Skeletal muscle satellite cell (primary cell): ENCODE measurements around the gene FMN1.
A peak's percentile ranks its signal among the peaks of the same experiment; 100 is the strongest.
"Not testable (repeated sequence)": the region's sequence is repeated elsewhere in the genome, so short reads cannot be mapped to it uniquely, and the experiment has no call there.

ENCODE experiments used
- H3K27me3 ChIP-seq: 2 replicates; pipeline ENCODE4 v1.7.0; 2013; ENCODE audit warnings: low read length; ENCODE audit not compliant: control insufficient read depth, insufficient read depth
- H3K36me3 ChIP-seq: 2 replicates; pipeline ENCODE4 v1.7.0; 2013; ENCODE audit warnings: mild to moderate bottlenecking, control low read depth, low read length; ENCODE audit not compliant: insufficient read depth
- H3K4me1 ChIP-seq: 2 replicates; pipeline ENCODE4 v1.7.0; 2013; ENCODE audit warnings: low read length; ENCODE audit not compliant: control insufficient read depth, insufficient read depth
- H3K4me2 ChIP-seq: 2 replicates; pipeline ENCODE4 v1.7.0; 2013; ENCODE audit warnings: mild to moderate bottlenecking, low read length
- H3K4me3 ChIP-seq: 2 replicates; pipeline ENCODE4 v1.7.0; 2013; ENCODE audit warnings: low read length
- H3K9ac ChIP-seq: 2 replicates; pipeline ENCODE4 v1.7.0; 2013; ENCODE audit warnings: mild to moderate bottlenecking, low read depth, low read length, moderate library complexity
- H3K9me3 ChIP-seq: replicated peaks from 2 replicates; pipeline ENCODE4 v1.7.0; 2013; ENCODE audit warnings: mild to moderate bottlenecking, control low read depth, low read length

FMN1 gene

DNA sequence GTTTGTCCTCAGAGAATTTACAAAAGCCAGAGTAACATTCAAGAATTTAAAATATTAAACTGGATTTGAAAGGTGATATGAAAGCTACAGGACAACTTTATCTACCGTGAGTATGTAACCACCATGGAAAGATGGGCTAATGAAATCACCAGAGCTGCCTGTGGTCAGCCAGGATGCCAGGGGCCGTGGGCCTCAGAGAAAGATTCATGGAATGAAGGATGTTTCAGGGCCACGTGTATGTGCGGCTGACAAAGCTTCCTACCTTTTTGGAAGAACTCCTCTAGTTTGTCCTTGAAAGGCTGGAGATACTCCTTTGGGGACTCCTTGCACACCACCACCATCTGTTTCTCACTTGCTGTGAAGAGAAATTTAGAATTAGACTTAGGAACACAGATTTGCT, 337.8 kb downstream of the FMN1 start:
- H3K9ac ChIP-seq, result peak overlapping the region; percentile 80
- H3K27me3 ChIP-seq, result no peaks in the 10 kb centered on the region
- peaks cover 63% of the 10 kb centered on the region for H3K4me1 ChIP-seq
- H3K9me3 ChIP-seq, result no peaks in the 10 kb centered on the region
- no peaks in the 10 kb centered on the region for H3K36me3 ChIP-seq
- H3K4me2 ChIP-seq, result peak overlapping the region; percentile 12
- no peak overlapping the region for H3K4me3 ChIP-seq

DNA sequence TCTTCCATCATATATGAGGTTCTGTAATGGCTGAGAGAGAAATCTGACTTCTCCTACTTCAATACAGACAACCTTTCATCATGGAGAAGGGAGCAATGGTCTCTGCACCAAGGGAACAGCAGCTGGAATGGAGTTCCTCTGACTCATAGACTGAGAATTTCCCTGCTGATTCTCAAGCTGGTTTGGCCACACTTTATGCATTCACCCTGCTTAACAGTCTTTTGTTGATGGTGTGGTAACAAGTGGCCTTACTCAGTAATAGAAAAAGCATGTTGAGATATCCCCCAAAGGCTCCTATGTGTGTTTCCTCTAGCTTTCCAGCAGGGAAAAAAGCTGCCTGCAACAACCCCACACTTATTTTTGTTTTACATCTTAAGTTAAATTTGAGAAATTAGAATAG, 338.6 kb downstream of the FMN1 start:
- Histone ChIP-seq H3K36me3 (no peaks in the 10 kb centered on the region), H3K9me3 (no peaks in the 10 kb centered on the region), H3K4me1 (peaks cover 61% of the 10 kb centered on the region), H3K27me3 (no peaks in the 10 kb centered on the region), H3K4me3 (no peak overlapping the region), H3K4me2 (peak overlapping the region; percentile 12), H3K9ac (peak overlapping the region; percentile 80)

- Histone ChIP-seq H3K9ac (no peak overlapping the region), H3K4me3 (no peak overlapping the region), H3K27me3 (no peaks in the 10 kb centered on the region), H3K9me3 (no peaks in the 10 kb centered on the region), H3K4me1 (peaks cover 71% of the 10 kb centered on the region), H3K36me3 (no peaks in the 10 kb centered on the region), H3K4me2 (no peak overlapping the region)
Observed at GRCh38 chr15:32853592-32853991, 340.9 kb downstream of the FMN1 start.

- Histone ChIP-seq H3K36me3 (no peaks in the 10 kb centered on the region), H3K9me3 (no peaks in the 10 kb centered on the region), H3K4me2 (no peak overlapping the region), H3K27me3 (no peaks in the 10 kb centered on the region), H3K9ac (peak overlapping the region; percentile 90), H3K4me1 (peaks cover 65% of the 10 kb centered on the region), H3K4me3 (no peak overlapping the region)
Observed at GRCh38 chr15:32852771-32853170, 341.7 kb downstream of the FMN1 start.

DNA sequence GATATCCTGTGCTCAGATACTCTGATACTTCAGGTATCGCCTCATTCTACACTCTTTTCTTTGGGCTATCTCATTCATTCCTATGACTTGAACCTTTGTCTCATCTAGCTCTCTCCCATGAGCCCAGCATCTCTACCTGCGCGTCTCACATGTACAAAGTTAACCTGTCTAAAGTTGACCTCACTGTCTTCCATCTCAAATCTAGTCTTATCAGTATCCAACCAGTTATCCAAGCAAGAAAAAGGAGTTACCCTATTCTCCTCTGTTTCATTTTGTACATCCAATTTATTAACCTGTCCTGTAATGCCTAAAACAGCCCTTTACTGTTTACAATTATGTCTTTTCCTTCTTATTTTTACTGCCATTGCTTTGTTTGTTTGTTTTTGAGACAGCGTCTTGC, 342.5 kb downstream of the FMN1 start:
- Histone ChIP-seq H3K9me3 (no peaks in the 10 kb centered on the region), H3K4me3 (no peak overlapping the region), H3K9ac (peak overlapping the region; percentile 90), H3K4me1 (peaks cover 60% of the 10 kb centered on the region), H3K36me3 (no peaks in the 10 kb centered on the region), H3K27me3 (no peaks in the 10 kb centered on the region), H3K4me2 (peak overlapping the region; percentile 4)

DNA sequence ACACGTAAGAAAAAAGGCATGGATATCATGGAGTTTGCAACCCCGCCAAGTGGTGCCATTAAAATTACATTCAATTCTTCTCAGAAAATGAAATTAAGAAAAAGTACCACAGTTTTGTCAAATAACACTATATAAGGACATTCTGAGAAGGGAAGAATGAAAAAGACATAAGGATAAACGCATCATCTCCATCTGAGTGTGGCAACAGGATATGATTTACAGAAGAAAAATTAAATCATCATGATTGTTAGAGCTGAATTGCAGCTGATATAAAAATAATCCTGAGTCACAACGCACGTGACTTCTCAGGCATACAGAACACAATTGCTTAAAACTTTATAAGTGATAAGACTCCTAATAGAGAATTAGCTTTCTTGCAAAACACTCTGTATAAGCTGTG, 342.9 kb downstream of the FMN1 start:
- H3K4me3 ChIP-seq, result no peak overlapping the region
- H3K36me3 ChIP-seq, result no peaks in the 10 kb centered on the region
- H3K4me2 ChIP-seq, result peak overlapping the region; percentile 37
- peak overlapping the region; percentile 90 for H3K9ac ChIP-seq
- peaks cover 55% of the 10 kb centered on the region for H3K4me1 ChIP-seq
- H3K27me3 ChIP-seq, result no peaks in the 10 kb centered on the region
- no peaks in the 10 kb centered on the region for H3K9me3 ChIP-seq

DNA sequence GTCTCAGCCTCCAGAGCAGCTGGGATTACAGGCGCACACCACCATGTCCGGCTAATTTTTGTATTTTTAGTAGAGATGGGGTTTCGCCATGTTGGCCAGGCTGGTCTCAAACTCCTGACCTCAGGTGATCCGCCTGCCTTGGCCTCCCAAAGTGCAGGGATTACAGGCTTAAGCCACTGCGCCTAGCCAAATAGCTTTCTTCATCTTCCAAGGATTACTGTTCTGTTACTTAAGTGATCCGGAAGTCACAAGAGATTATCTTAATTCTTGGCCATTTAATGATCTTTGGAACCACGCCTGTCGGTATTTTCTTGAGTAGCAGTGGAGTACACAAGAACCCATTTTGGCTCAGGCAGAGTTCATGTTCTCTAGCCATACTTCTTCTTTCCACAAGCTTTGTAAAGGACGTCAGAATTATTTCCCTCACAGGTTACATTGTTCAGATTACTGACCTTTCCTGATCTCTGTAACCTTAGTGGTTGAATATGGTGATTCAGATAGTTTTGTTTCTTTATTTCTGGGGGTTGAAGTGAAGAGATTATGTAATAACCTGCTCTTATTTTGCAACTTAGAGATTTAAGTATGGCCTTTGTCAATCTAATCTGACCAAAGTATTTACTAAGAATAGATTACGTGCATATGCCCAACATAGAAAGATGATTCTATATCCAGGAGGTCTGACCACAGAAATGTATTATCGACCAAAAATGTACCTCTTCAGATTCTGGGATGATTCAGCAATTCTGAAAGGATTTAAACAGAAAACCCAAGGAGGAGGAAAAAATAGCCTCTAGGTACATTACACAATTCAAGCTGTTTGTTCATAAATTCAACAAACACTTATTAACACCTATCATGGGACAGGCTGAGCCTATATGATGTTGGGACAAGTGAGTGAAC, 344.5 kb downstream of the FMN1 start:
- Histone ChIP-seq H3K36me3 (no peaks in the 10 kb centered on the region), H3K27me3 (no peaks in the 10 kb centered on the region), H3K4me3 (no peak overlapping the region), H3K4me2 (no peak overlapping the region), H3K9ac (peak overlapping the region; percentile 90), H3K9me3 (no peaks in the 10 kb centered on the region), H3K4me1 (peaks cover 42% of the 10 kb centered on the region)

DNA sequence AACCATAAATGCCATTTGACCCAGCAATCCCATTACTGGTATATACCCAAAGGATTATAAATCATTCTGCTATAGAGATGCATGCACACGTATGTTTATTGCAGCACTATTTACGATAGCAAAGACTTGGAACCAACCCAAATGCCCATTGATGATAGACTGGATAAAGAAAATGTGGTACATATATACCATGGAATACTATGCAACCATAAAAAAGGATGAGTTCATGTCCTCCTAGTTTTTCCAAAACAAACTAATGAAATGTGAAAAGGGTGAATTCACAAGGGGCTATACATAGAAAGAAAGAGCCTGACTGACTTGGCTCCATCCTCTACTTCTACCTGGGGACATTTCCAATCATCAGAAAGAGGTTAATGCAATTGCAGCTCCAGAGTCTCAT, 347.8 kb downstream of the FMN1 start:
- H3K4me2 ChIP-seq, H3K9me3 ChIP-seq, H3K36me3 ChIP-seq, H3K27me3 ChIP-seq, H3K4me3 ChIP-seq, H3K9ac ChIP-seq: not testable (repeated sequence)
- peaks cover 32% of the 10 kb centered on the region for H3K4me1 ChIP-seq

- no peaks in the 10 kb centered on the region for H3K27me3 ChIP-seq
- H3K4me1 ChIP-seq, result peaks cover 37% of the 10 kb centered on the region
- H3K4me2 ChIP-seq, result no peak overlapping the region
- H3K4me3 ChIP-seq, result no peak overlapping the region
- H3K9me3 ChIP-seq, result no peaks in the 10 kb centered on the region
- peak overlapping the region; percentile 55 for H3K9ac ChIP-seq
- H3K36me3 ChIP-seq, result no peaks in the 10 kb centered on the region
Observed at GRCh38 chr15:32844118-32844711, 350.3 kb downstream of the FMN1 start.

DNA sequence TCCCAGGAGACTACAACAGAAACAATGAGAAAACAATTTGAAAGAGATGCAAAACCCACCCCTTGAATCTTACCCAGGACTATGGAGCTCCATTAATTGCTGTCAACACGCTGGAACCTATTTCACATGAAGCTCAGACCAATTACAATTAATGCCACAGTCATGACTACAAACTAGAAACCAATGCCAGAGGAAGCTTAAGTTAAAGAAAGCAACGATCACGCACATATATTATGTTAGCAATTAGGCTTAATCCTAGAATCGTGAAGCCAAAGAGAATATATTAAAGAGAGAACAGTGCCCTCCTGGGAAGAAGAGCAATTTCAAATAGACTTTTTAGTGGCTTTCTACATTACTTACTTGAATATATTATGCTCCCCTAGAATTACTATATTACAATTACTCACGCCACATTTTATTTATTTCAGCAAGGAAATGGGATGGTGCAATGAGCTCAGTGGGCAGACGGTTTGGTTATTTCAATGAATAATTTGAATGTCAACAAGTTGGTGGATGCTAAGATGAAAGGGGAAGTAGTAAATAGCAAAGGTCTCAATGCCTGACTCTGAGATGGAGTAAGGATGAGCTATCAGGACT, 351.2 kb downstream of the FMN1 start:
- Histone ChIP-seq H3K4me2 (no peak overlapping the region), H3K27me3 (no peaks in the 10 kb centered on the region), H3K4me3 (no peak overlapping the region), H3K9ac (peak overlapping the region; percentile 55), H3K9me3 (no peaks in the 10 kb centered on the region), H3K36me3 (no peaks in the 10 kb centered on the region), H3K4me1 (peaks cover 46% of the 10 kb centered on the region)

- no peak overlapping the region for H3K4me2 ChIP-seq
- no peak overlapping the region for H3K9ac ChIP-seq
- H3K4me3 ChIP-seq, result no peak overlapping the region
- no peaks in the 10 kb centered on the region for H3K36me3 ChIP-seq
- H3K9me3 ChIP-seq, result no peaks in the 10 kb centered on the region
- no peaks in the 10 kb centered on the region for H3K27me3 ChIP-seq
- peaks cover 56% of the 10 kb centered on the region for H3K4me1 ChIP-seq
Observed at GRCh38 chr15:32842081-32842480, 352.4 kb downstream of the FMN1 start.
